ENCODE results near the gene CYP2C18. TPM values are rescaled to one million over a fixed set of nuclear protein-coding genes. Genes with fewer than 3 reads are reported as not detected.
"Not testable (repeated sequence)": the region's sequence is repeated elsewhere in the genome, so short reads cannot be mapped to it uniquely, and the experiment has no call there.

CYP2C18 gene
- 97.1 TPM for polyA plus RNA-seq
- long read RNA-seq, donor 1, transcript CYP2C18-201 (9 exons, 2,418 nt) = major isoform, 9 of 32 reads
- long read RNA-seq, donor 1, partial matches to known transcripts = 11 of 32 reads
- long read RNA-seq, donor 1, other reads (novel, unspliced or antisense) = 12 of 32 reads
- long read RNA-seq, donor 2, transcript CYP2C18-201 (9 exons, 2,418 nt) = major isoform, 9 of 41 reads
- long read RNA-seq, donor 2, partial matches to known transcripts = 20 of 41 reads
- long read RNA-seq, donor 2, other reads (novel, unspliced or antisense) = 11 of 41 reads
- long read RNA-seq, donor 3 = 0 reads
- long read RNA-seq, donor 4, partial matches to known transcripts = 6 of 6 reads
- long read RNA-seq, donor 4, other reads (novel, unspliced or antisense) = 0 of 6 reads
- long read RNA-seq, donor 5, partial matches to known transcripts = 0 of 2 reads
- long read RNA-seq, donor 5, other reads (novel, unspliced or antisense) = 0 of 2 reads
- long read RNA-seq, donor 6, transcript CYP2C18-201 (9 exons, 2,418 nt) = major isoform, 34 of 107 reads
- long read RNA-seq, donor 6, partial matches to known transcripts = 56 of 107 reads
- long read RNA-seq, donor 6, other reads (novel, unspliced or antisense) = 16 of 107 reads
- long read RNA-seq, donor 7, transcript CYP2C18-201 (9 exons, 2,418 nt) = major isoform, 6 of 6 reads
- long read RNA-seq, donor 7, partial matches to known transcripts = 0 of 6 reads
- long read RNA-seq, donor 7, other reads (novel, unspliced or antisense) = 0 of 6 reads
- long read RNA-seq, donor 8, transcript CYP2C18-201 (9 exons, 2,418 nt) = major isoform, 10 of 38 reads
- long read RNA-seq, donor 8, partial matches to known transcripts = 23 of 38 reads
- long read RNA-seq, donor 8, other reads (novel, unspliced or antisense) = 5 of 38 reads
- long read RNA-seq, donor 9, transcript CYP2C18-201 (9 exons, 2,418 nt) = major isoform, 18 of 58 reads
- long read RNA-seq, donor 9, partial matches to known transcripts = 23 of 58 reads
- long read RNA-seq, donor 9, other reads (novel, unspliced or antisense) = 14 of 58 reads
- long read RNA-seq, donor 10, transcript CYP2C18-201 (9 exons, 2,418 nt) = major isoform, 38 of 142 reads
- long read RNA-seq, donor 10, partial matches to known transcripts = 70 of 142 reads
- long read RNA-seq, donor 10, other reads (novel, unspliced or antisense) = 34 of 142 reads
- long read RNA-seq, donor 11, transcript CYP2C18-201 (9 exons, 2,418 nt) = major isoform, 11 of 16 reads
- long read RNA-seq, donor 11, partial matches to known transcripts = 0 of 16 reads
- long read RNA-seq, donor 11, other reads (novel, unspliced or antisense) = 5 of 16 reads

DNA sequence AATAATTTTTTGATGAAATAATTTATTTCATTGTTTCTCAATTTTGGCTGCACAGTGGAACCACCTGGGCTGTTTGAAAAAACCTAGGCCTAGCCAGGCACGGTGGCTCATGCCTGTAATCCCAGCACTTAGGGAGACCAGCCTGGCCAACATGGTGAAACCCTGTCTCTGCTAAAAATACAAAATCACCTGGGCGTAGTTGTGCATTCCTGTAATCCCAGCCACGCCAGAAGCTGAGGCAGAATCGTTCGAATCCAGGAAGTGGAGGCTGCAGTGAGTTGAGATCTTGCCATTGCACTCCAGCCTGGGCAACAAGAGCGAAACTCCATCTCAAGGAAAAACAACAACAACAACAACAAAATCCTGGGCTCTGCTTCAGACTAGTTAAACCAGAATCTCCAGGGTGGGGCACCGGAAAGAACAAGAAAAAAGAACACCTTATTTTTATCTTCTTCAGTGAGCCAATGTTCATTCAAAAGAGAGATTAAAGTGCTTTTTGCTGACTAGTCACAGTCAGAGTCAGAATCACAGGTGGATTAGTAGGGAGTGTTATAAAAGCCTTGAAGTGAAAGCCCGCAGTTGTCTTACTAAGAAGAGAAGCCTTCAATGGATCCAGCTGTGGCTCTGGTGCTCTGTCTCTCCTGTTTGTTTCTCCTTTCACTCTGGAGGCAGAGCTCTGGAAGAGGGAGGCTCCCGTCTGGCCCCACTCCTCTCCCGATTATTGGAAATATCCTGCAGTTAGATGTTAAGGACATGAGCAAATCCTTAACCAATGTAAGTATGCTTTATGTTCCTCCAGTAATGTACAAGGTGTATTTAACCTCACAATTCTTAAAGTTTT, at the start of gene CYP2C18:
CYP2C18 (plus strand) TSS at position 516 of the 841 bp plus-strand sequence; CDS start at position 607, 91 bp downstream.
- peak; percentile 60 to 82 for DNase-seq
- H3K27ac ChIP-seq (ENCODE audit: low read length) = peak within 1 kb of the TSS; percentile 85
- WGBS (ENCODE audit: insufficient coverage, low lambda C conversion rate) = 40% methylated on average over 1 of the region's 10 CpGs
- H3K9me3 ChIP-seq (ENCODE audit: control insufficient read depth, low read depth, low read length) = no peaks in the 10 kb centered on the region
- peaks cover 43% of the 10 kb centered on the region for H3K4me1 ChIP-seq (ENCODE audit: control insufficient read depth, insufficient read depth, low read length)
- no peaks in the 10 kb centered on the region for H3K27me3 ChIP-seq (ENCODE audit: control insufficient read depth, insufficient read depth, low read length)
- peaks cover 4% of the 10 kb centered on the region for H3K36me3 ChIP-seq (ENCODE audit: control insufficient read depth, insufficient read depth, low read length)
- peak within 1 kb of the TSS; percentile 36 for H3K4me3 ChIP-seq (ENCODE audit: low read length)

DNA sequence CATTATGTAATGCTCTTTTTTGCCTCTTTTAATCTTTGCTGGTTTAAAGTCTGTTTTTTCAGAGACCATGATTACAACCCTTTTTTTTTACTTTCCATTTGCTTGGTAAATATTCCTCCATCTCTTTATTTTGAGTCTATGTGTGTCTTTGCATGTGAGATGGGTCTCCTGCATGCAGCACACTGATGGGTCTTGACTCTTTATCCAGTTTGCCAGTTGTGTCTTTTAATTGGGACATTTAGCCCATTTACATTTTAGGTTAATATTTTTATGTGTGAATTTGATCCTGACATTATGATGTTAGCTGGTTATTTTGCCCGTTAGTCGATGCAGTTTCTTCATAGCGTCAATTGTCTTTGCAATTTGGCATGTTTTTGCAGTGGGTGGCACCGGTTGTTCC, 45.4 kb upstream of the CYP2C18 start:
- H3K4me3 ChIP-seq (ENCODE audit: low read length); H3K27me3 ChIP-seq (ENCODE audit: control insufficient read depth, insufficient read depth, low read length); H3K36me3 ChIP-seq (ENCODE audit: control insufficient read depth, insufficient read depth, low read length); H3K4me1 ChIP-seq (ENCODE audit: control insufficient read depth, insufficient read depth, low read length); H3K9me3 ChIP-seq (ENCODE audit: control insufficient read depth, low read depth, low read length); H3K27ac ChIP-seq (ENCODE audit: low read length); DNase-seq: not testable (repeated sequence)
- WGBS (ENCODE audit: insufficient coverage, low lambda C conversion rate) = 100% methylated on average over 3 of the region's 4 CpGs

DNA sequence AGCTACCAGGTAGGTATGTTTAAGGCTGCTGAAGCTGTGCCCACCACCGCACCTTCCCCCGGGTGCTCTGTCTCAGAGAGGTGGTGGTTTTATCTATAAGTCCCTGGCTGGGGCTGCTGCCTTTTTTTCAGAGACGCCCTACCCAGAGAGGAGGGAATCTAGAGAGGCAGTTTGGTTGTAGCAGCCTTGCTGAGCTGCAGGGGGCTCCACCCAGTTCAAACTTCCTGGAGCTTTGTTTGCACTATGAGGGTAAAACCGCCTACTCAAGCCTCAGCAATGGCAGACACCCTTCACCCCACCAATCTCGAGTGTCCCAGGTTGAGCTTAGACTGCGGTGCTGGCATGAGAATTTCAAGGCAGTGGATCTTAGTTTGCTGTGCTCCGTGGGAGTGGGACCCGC, 43.6 kb upstream of the CYP2C18 start:
- H3K4me1 ChIP-seq (ENCODE audit: control insufficient read depth, insufficient read depth, low read length) = peaks cover 2% of the 10 kb centered on the region
- no peak for DNase-seq
- no CpG with 5 or more reads among the region's 8 CpGs for WGBS (ENCODE audit: insufficient coverage, low lambda C conversion rate)
- H3K4me3 ChIP-seq (ENCODE audit: low read length) = no peak overlapping the region
- H3K27me3 ChIP-seq (ENCODE audit: control insufficient read depth, insufficient read depth, low read length) = no peaks in the 10 kb centered on the region
- no peaks in the 10 kb centered on the region for H3K9me3 ChIP-seq (ENCODE audit: control insufficient read depth, low read depth, low read length)
- H3K27ac ChIP-seq (ENCODE audit: low read length) = no peak overlapping the region
- H3K36me3 ChIP-seq (ENCODE audit: control insufficient read depth, insufficient read depth, low read length) = no peaks in the 10 kb centered on the region

DNA sequence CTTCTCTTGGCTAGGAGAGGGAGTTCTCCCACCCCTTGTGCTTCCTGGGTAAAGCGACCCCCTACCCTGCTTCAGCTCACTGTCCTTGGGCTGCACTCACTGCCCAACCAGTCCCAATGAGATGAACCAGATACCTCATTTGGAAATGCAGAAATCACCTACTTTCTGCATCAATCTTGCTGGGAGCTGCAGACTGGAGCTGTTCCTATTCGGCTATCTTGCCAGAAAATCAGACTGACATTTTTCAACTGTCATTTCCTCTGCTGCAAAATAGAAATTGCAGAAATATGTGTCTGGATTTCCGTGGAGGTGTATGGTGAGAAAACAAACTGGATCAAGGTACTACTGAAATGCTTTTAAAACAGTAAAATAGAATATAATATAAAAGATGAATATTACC, 43.0 kb upstream of the CYP2C18 start:
- Histone ChIP-seq H3K4me3 (ENCODE audit: low read length) (no peak overlapping the region), H3K36me3 (ENCODE audit: control insufficient read depth, insufficient read depth, low read length) (no peaks in the 10 kb centered on the region), H3K27ac (ENCODE audit: low read length) (no peak overlapping the region), H3K9me3 (ENCODE audit: control insufficient read depth, low read depth, low read length) (no peaks in the 10 kb centered on the region), H3K4me1 (ENCODE audit: control insufficient read depth, insufficient read depth, low read length) (peaks cover 2% of the 10 kb centered on the region), H3K27me3 (ENCODE audit: control insufficient read depth, insufficient read depth, low read length) (no peaks in the 10 kb centered on the region)
- WGBS (ENCODE audit: insufficient coverage, low lambda C conversion rate) = 100% methylated on average over 1 of the region's 3 CpGs
- DNase-seq = no peak

DNA sequence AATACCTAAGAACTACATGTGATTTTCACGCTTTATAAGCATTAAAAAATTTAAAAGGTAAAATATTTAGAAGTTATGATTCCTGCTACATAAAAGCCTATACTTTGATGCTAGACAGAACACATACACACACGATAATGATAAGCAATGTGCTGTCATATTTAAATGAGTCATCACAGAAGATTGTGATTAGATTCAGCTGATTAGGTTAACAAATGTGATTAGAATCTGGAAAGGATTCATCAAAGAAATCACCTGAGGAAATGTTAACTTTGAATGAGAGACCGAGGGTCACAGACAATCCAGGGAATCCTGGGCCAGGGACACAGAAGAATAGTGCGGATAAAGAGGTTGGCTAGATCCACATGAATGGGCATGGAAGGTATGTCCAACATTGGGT, 42.0 kb upstream of the CYP2C18 start:
- Histone ChIP-seq H3K9me3 (ENCODE audit: control insufficient read depth, low read depth, low read length) (no peaks in the 10 kb centered on the region), H3K4me3 (ENCODE audit: low read length) (no peak overlapping the region)
- no peak for DNase-seq

DNA sequence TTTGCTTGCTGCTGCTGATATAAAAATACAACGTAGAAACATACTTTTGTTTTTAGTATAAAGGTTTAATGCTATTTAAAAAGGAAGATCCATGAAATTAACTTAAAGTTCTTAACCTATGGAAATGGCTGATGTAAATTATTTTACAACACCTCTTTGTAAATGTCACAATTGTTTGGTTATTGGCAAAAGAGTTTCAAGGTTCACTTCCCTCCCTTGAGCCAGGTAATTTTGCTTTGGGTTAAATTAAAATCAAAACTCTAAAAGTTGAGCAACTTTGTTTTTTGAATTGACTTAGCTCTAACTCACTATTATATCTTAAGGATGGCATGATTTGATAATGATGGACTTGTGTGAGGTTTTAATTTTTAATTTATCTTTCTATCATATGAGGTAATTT, 39.2 kb upstream of the CYP2C18 start:
- DNase-seq = no peak
- H3K9me3 ChIP-seq (ENCODE audit: control insufficient read depth, low read depth, low read length) = peaks cover 4% of the 10 kb centered on the region
- no peaks in the 10 kb centered on the region for H3K36me3 ChIP-seq (ENCODE audit: control insufficient read depth, insufficient read depth, low read length)
- 82% methylated on average over 1 of the region's 1 CpG for WGBS (ENCODE audit: insufficient coverage, low lambda C conversion rate)
- H3K27ac ChIP-seq (ENCODE audit: low read length) = no peak overlapping the region
- no peak overlapping the region for H3K4me3 ChIP-seq (ENCODE audit: low read length)
- H3K4me1 ChIP-seq (ENCODE audit: control insufficient read depth, insufficient read depth, low read length) = peaks cover 2% of the 10 kb centered on the region
- H3K27me3 ChIP-seq (ENCODE audit: control insufficient read depth, insufficient read depth, low read length) = no peaks in the 10 kb centered on the region

More for the DNA sequence above, 42.0 kb upstream of the CYP2C18 start:
- no peaks in the 10 kb centered on the region for H3K27me3 ChIP-seq (ENCODE audit: control insufficient read depth, insufficient read depth, low read length)
- WGBS (ENCODE audit: insufficient coverage, low lambda C conversion rate) = 80% methylated on average over 1 of the region's 4 CpGs
- H3K27ac ChIP-seq (ENCODE audit: low read length) = no peak overlapping the region
- peaks cover 2% of the 10 kb centered on the region for H3K4me1 ChIP-seq (ENCODE audit: control insufficient read depth, insufficient read depth, low read length)
- H3K36me3 ChIP-seq (ENCODE audit: control insufficient read depth, insufficient read depth, low read length) = no peaks in the 10 kb centered on the region

DNA sequence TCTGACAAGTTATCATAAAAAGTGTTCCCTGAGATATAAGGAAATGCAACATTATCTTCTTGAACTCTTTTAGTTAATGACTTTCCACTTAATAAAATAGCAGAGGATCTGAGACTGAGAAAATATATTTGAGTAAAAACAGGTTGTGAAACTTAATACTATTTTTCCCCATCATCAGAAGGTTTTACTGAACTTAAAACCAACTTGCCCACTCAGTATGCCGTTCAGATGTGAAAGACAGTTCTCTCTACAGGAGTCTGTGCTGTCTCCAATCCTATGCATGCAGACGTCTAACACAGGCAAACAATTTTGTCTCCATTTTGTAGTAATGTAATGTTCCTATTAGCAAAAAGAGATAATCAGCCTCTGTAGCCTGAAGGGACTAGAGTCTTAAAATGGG, 38.2 kb upstream of the CYP2C18 start:
- no peaks in the 10 kb centered on the region for H3K27me3 ChIP-seq (ENCODE audit: control insufficient read depth, insufficient read depth, low read length)
- no peak overlapping the region for H3K27ac ChIP-seq (ENCODE audit: low read length)
- H3K36me3 ChIP-seq (ENCODE audit: control insufficient read depth, insufficient read depth, low read length) = no peaks in the 10 kb centered on the region
- H3K9me3 ChIP-seq (ENCODE audit: control insufficient read depth, low read depth, low read length) = peaks cover 4% of the 10 kb centered on the region
- no peak overlapping the region for H3K4me3 ChIP-seq (ENCODE audit: low read length)
- WGBS (ENCODE audit: insufficient coverage, low lambda C conversion rate) = no CpG with 5 or more reads among the region's 2 CpGs
- H3K4me1 ChIP-seq (ENCODE audit: control insufficient read depth, insufficient read depth, low read length) = peaks cover 2% of the 10 kb centered on the region
- DNase-seq = no peak

DNA sequence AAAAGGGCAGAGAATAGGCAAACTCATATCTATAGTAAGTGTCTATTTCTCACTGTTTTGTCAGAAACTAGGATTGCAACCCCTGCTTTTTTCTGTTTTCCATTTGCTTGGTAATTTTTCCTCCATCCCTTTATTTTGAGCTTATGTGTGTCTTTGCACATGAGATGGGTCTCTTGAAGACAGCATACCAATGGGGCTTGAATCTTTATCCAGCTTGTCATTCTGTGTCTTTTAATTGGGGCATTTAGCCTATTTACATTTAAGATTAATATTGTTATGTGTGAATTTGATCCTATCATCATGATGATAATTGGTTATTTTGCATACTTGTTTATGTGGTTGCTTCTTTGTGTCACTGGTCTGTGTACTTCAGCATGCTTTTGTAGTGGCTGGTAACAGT, 28.3 kb upstream of the CYP2C18 start:
- H3K4me3 ChIP-seq (ENCODE audit: low read length); H3K4me1 ChIP-seq (ENCODE audit: control insufficient read depth, insufficient read depth, low read length); H3K27ac ChIP-seq (ENCODE audit: low read length); H3K9me3 ChIP-seq (ENCODE audit: control insufficient read depth, low read depth, low read length); H3K27me3 ChIP-seq (ENCODE audit: control insufficient read depth, insufficient read depth, low read length); DNase-seq; H3K36me3 ChIP-seq (ENCODE audit: control insufficient read depth, insufficient read depth, low read length): not testable (repeated sequence)

DNA sequence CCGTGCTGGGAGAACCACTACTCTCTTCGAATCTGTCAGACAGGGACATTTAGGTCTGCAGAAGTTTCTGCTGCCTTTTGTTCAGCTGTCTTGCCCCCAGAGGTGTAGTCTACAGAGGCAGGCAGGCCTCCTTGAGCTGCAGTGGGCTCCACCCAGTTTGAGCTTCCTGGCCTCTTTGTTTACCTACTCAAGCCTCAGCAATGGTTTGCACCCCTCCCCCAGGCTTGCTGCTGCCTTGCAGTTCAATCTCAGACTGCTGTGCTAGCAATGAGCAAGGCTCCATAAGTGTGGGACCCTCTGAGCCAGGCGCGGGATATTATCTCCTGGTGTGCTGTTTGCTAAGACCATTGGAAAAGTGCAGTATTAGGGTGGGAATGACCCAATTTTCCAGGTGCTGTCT, 20.5 kb upstream of the CYP2C18 start:
- not testable (repeated sequence) for H3K27ac ChIP-seq (ENCODE audit: low read length); H3K4me1 ChIP-seq (ENCODE audit: control insufficient read depth, insufficient read depth, low read length); H3K4me3 ChIP-seq (ENCODE audit: low read length); H3K36me3 ChIP-seq (ENCODE audit: control insufficient read depth, insufficient read depth, low read length); DNase-seq; H3K9me3 ChIP-seq (ENCODE audit: control insufficient read depth, low read depth, low read length); H3K27me3 ChIP-seq (ENCODE audit: control insufficient read depth, insufficient read depth, low read length)
- no CpG with 5 or more reads among the region's 4 CpGs for WGBS (ENCODE audit: insufficient coverage, low lambda C conversion rate)

Data from large intestine (tissue), 12 donors.